K562 (cell line): ENCODE data around the gene PHETA1. TPM values are rescaled to one million over a fixed set of nuclear protein-coding genes. Genes with fewer than 3 reads are reported as not detected.
A peak's percentile ranks its signal among the peaks of the same experiment; 100 is the strongest.

Experiments
- ATAC-seq: fragments of 200-7000 bp; cut with Tn5 transposase; 3 replicates; pipeline ENCODE4 v1.9.1; 2020; ENCODE audit warnings: moderate library complexity
- BruUV-seq: library from RNA; stranded (reverse); fragments of 400-500 nt; replicated peaks from 2 replicates; lab custom pipeline; 2021; lab: Mats Ljungman, UMichigan
- CTCF ChIA-PET: fragments of 300-600 bp; formaldehyde crosslinking; extraction: SDS; loops from one replicate; lab custom pipeline; 2021; ENCODE audit warnings: low intra/inter-chr PET ratio; lab: Yijun Ruan, JAX
- POLR2A ChIA-PET: fragments of 300-600, 350-650 bp; sonication (Branson Sonifier 250); formaldehyde crosslinking; extraction: SDS; loops from one replicate; lab custom pipeline; 2021; ENCODE audit warnings: antibody characterized with exemption, inconsistent platforms; lab: Yijun Ruan, JAX
- DNase-seq, 4 experiments: peaks; one replicate each; pipeline versions ENCODE4 v3.0.0 to v3.0.0-alpha.2; 2011 to 2018; ENCODE audit warnings: low spot score in 3 of 4, mixed read lengths in 3 of 4; ENCODE audit errors: extremely low read depth in 1 of 4
- FAIRE-seq: peaks from 2 replicates; lab custom pipeline; 2011; peaks lifted over from hg19 to GRCh38; lab: Jason Lieb, UNC
- H2AFZ ChIP-seq: 2 replicates; pipeline ENCODE4 v1.6.0; 2011; ENCODE audit warnings: low read depth, low read length, control low read depth, inconsistent platforms
- H3K27ac ChIP-seq: fragments of 200-600 bp; 3 replicates; pipeline ENCODE4 v1.8.0; 2011; ENCODE audit warnings: low read depth, mild to moderate bottlenecking, control low read depth, inconsistent platforms, low read length, moderate library complexity, mixed read lengths; ENCODE audit errors: extremely low read depth
- H3K27me3 ChIP-seq, 2 experiments: fragments of 300-600 bp in 1 of 2; 2 replicates in 1 of 2; 3 replicates in 1 of 2; pipeline versions ENCODE4 v1.6.0 to v1.8.0; 2011; ENCODE audit warnings: inconsistent platforms in 2 of 2, low read length in 2 of 2, mild to moderate bottlenecking in 1 of 2, mixed read lengths in 1 of 2, moderate library complexity in 1 of 2; ENCODE audit not compliant: control insufficient read depth in 2 of 2, insufficient read depth in 2 of 2
- H3K36me3 ChIP-seq: fragments of 300-600 bp; 3 replicates; pipeline ENCODE4 v1.8.0; 2011; ENCODE audit warnings: mild to moderate bottlenecking, low read length, inconsistent platforms; ENCODE audit not compliant: control insufficient read depth, insufficient read depth
- H3K4me1 ChIP-seq, 2 experiments: fragments of 200-600 bp in 1 of 2; replicated peaks in 1 of 2; 2 replicates in 1 of 2; 3 replicates in 1 of 2; pipeline versions ENCODE4 v1.5.1 to v1.8.0; 2011; ENCODE audit warnings: inconsistent platforms in 2 of 2, low read length in 2 of 2, mild to moderate bottlenecking in 1 of 2, mixed read lengths in 1 of 2, moderate library complexity in 1 of 2; ENCODE audit not compliant: control insufficient read depth in 2 of 2, insufficient read depth in 2 of 2
- H3K4me2 ChIP-seq: 2 replicates; pipeline ENCODE4 v1.6.1; 2011; ENCODE audit warnings: low read length, control low read depth, inconsistent platforms, mixed read lengths; ENCODE audit not compliant: insufficient read depth
- H3K4me3 ChIP-seq: fragments of 200-600 bp; sonication (generic), shearing (Covaris generic); 2 replicates; pipeline ENCODE4 v1.5.1; 2016; ENCODE audit warnings: control low read depth, inconsistent platforms
- H3K79me2 ChIP-seq: fragments of 200-600 bp; 3 replicates; pipeline ENCODE4 v1.8.0; 2011; ENCODE audit warnings: low read length, inconsistent platforms; ENCODE audit not compliant: control insufficient read depth, insufficient read depth
- H3K9ac ChIP-seq, 2 experiments: 2 replicates each; pipeline versions ENCODE4 v1.6.0 to v1.6.1; 2011; ENCODE audit warnings: low read depth in 2 of 2, low read length in 2 of 2, control low read depth in 1 of 2, inconsistent platforms in 1 of 2, mild to moderate bottlenecking in 1 of 2, mixed read lengths in 1 of 2; ENCODE audit not compliant: insufficient read depth in 1 of 2
- H3K9me1 ChIP-seq: one replicate; pipeline ENCODE4 v1.6.0; 2011; ENCODE audit warnings: inconsistent platforms, mild to moderate bottlenecking, low read length, moderate library complexity; ENCODE audit not compliant: control insufficient read depth, insufficient read depth
- H3K9me3 ChIP-seq: replicated peaks from 2 replicates; pipeline ENCODE4 v1.5.1; 2011; ENCODE audit warnings: low read depth, low read length, inconsistent platforms; ENCODE audit not compliant: control insufficient read depth, insufficient read depth
- H4K20me1 ChIP-seq: replicated peaks from 2 replicates; pipeline ENCODE4 v1.6.1; 2011; ENCODE audit warnings: low read length, inconsistent platforms, mixed read lengths; ENCODE audit not compliant: control insufficient read depth, insufficient read depth
- CHCHD3 ChIP-seq: fragments of 250-450 bp; sonication (Bioruptor Pico); IDR thresholded peaks from 2 replicates; pipeline ENCODE4 v2.1.2; 2022; ENCODE audit warnings: mild to moderate bottlenecking
- EHMT2 ChIP-seq: fragments of 450-650 bp; IDR thresholded peaks from 2 replicates; pipeline ENCODE4 v1.6.1; 2018; ENCODE audit warnings: antibody characterized with exemption
- ELK3 ChIP-seq: fragments of 450-650 bp; formaldehyde crosslinking; IDR thresholded peaks from 2 replicates; pipeline ENCODE4 v1.4.0; 2020; ENCODE audit warnings: mild to moderate bottlenecking
- EP400 ChIP-seq: fragments of 450-650 bp; IDR thresholded peaks from 2 replicates; pipeline ENCODE4 v1.6.1; 2017; ENCODE audit warnings: antibody characterized with exemption, mild to moderate bottlenecking, moderate library complexity
- IRF9 ChIP-seq: fragments of 450-650 bp; IDR thresholded peaks from 2 replicates; pipeline ENCODE4 v1.6.1; 2016; ENCODE audit warnings: missing biosample characterization, missing genetic modification characterization
- LCOR ChIP-seq: sonication (generic); formaldehyde crosslinking; IDR thresholded peaks from 2 replicates; pipeline ENCODE4 v1.8.0; 2022; ENCODE audit warnings: mild to moderate bottlenecking, missing genetic modification reagents
- MNT ChIP-seq, 2 experiments: fragments of 450-650 bp; conservative IDR thresholded peaks; 2 replicates each; pipeline ENCODE4 v1.6.1; 2017; ENCODE audit warnings: mild to moderate bottlenecking in 2 of 2, moderate library complexity in 2 of 2
- NCOA1 ChIP-seq: fragments of 450-650 bp; IDR thresholded peaks from 2 replicates; pipeline ENCODE4 v1.6.1; 2016; ENCODE audit warnings: low read depth
- PRDM10 ChIP-seq: fragments of 450-650 bp; IDR thresholded peaks from 2 replicates; pipeline ENCODE4 v1.6.1; 2018; ENCODE audit not compliant: partially characterized antibody
- TSC22D4 ChIP-seq: fragments of 450-650 bp; IDR thresholded peaks from 2 replicates; pipeline ENCODE4 v1.6.1; 2016; ENCODE audit warnings: missing genetic modification characterization, missing biosample characterization, control low read depth
- ZBTB9 ChIP-seq: fragments of 450-650 bp; formaldehyde crosslinking; IDR thresholded peaks from 2 replicates; pipeline ENCODE4 v1.4.0; 2020; ENCODE audit warnings: mild to moderate bottlenecking, moderate library complexity
- ZKSCAN1 ChIP-seq: fragments of 150-350 bp; IDR thresholded peaks from 2 replicates; pipeline ENCODE4 v1.6.1; 2016; ENCODE audit warnings: low read depth, low read length
- ZNF143 ChIP-seq: sonication (generic); formaldehyde crosslinking; IDR thresholded peaks from 2 replicates; pipeline ENCODE4 v1.9.0; 2022; ENCODE audit warnings: mild to moderate bottlenecking, missing genetic modification reagents
- WGBS: fragments of 100-300 bp; shearing (Covaris generic); methylation state at CpG from one replicate; pipeline ENCODE4 v1.1.6; 2016; ENCODE audit warnings: low coverage, mixed read lengths; ENCODE audit not compliant: insufficient coverage; ENCODE audit errors: missing lambda C conversion rate; 5-methylcytosine and 5-hydroxymethylcytosine counted together
- in situ Hi-C: fragments of 300-500 bp; cut with MboI; formaldehyde crosslinking; loops from 4 replicates; pipeline ENCODE4 v1.15.0; 2018; ENCODE audit warnings: inconsistent platforms, mixed read lengths
- intact Hi-C: fragments of 100-400 bp; cut with micrococcal nuclease; formaldehyde crosslinking; loops from 2 replicates; pipeline ENCODE4 v1.14.2; 2022
- polyA plus RNA-seq, 8 experiments: library from polyadenylated mRNA; depleted of rRNA in 4 of 8; stranded (reverse) in 5 of 8; unstranded in 3 of 8; fragments of >200 nt; fragmentation: Nextera tagmentation in 2 of 8; fragmentation: Illumina TruSeq in 1 of 8; extraction: Ambion mirVana in 2 of 8; extraction: Trizol in 1 of 8; gene quantifications; 2 replicates each; pipeline versions ENCODE4 v1.2.1 to v1.2.3, GENCODE V29; 2011 to 2014; ENCODE audit warnings: inconsistent platforms in 1 of 8, missing spikeins in 1 of 8
- total RNA-seq, 7 experiments: library from RNA; depleted of rRNA in 6 of 7; stranded (reverse); fragments of >200 nt in 6 of 7; fragmentation: Illumina TruSeq in 2 of 7; extraction: Trizol in 2 of 7; gene quantifications; 2 replicates each; pipeline versions ENCODE4 v1.2.1 to v1.2.3, GENCODE V29; 2011 to 2021; ENCODE audit warnings: low replicate concordance in 1 of 7

Gene PHETA1
- total and polyA plus RNA-seq, 9 of the 15 experiments (the other 6 are each of a cell fraction or from before 2014, with no cell fraction given): 0.03 to 12.4 (median 3.0) TPM

GRCh38 chr12:111407377-111408115 is 38.7 kb upstream of the PHETA1 start:
- Histone ChIP-seq H3K27me3 (no peaks in the 10 kb centered on the region; a peak in 1 of 5 replicates), H3K9me1 (peaks cover 12% of the 10 kb centered on the region), H4K20me1 (peaks cover 45% of the 10 kb centered on the region), H3K9me3 (no peaks in the 10 kb centered on the region), H3K4me2 (peak overlapping the region; percentile 92), H3K4me3 (peak overlapping the region; percentile 93), H3K36me3 (peaks cover 40% of the 10 kb centered on the region), H2AFZ (no peak overlapping the region), H3K4me1 (peaks cover 65 to 87% of the 10 kb centered on the region in 2 experiments), H3K9ac (peak overlapping the region; percentile 90 to 98), H3K27ac (peak overlapping the region; percentile 92), H3K79me2 (peaks cover 68% of the 10 kb centered on the region)
- ATAC-seq: no peak
- BruUV-seq: no TSS peak
- ChIA-PET POLR2A (interaction anchor here (0.9 to 2.0 kb wide), 5 partner anchors 9 to 38 kb away, joined by 3 to 8 read pairs (median 4); no protein-coding TSS in a partner anchor), CTCF (no interaction called here)
- DNase-seq: peak in 1 of 4 experiments; percentile 30
- in situ Hi-C loops: loop anchor here (5.0 kb wide), 1 partner anchor 265 kb away; no protein-coding TSS in a partner anchor
- intact Hi-C loops: loop anchor here (5.0 kb wide), 2 partner anchors 190 to 280 kb away; partner anchors contain the start of genes ACAD10, ATXN2 and BRAP
- FAIRE-seq: no peak
- 6% methylated on average over 9 of the region's 9 CpGs for WGBS
- no peak for TF ChIP-seq EHMT2
- no peak for TF ChIP-seq LCOR (CRISPR knock-in tag)
- peak in 1 of 2 experiments; percentile 6; a peak in 1 of 4 replicates for TF ChIP-seq MNT (conservative IDR thresholded peaks at IDR 0.05)
- no peak for TF ChIP-seq IRF9 (tag)
- TF ChIP-seq ELK3 (CRISPR knock-in tag): no peak
- TF ChIP-seq CHCHD3 (CRISPR knock-in tag): no peak
- no peak for TF ChIP-seq ZNF143 (CRISPR knock-in tag)
- no peak for TF ChIP-seq EP400
- no peak for TF ChIP-seq ZKSCAN1
- TF ChIP-seq ZBTB9 (CRISPR knock-in tag): no peak
- no peak for TF ChIP-seq PRDM10
- no peak for TF ChIP-seq NCOA1
- TF ChIP-seq TSC22D4: no peak
